Stimulated activated CD4-positive, alpha-beta T cell treated with anti-CD3 and anti-CD28 coated beads, Interleukin-1b, Interleukin-23, amount 100 ng/mL, for 24 hours (primary cell): ENCODE results near the gene DVL1.

ENCODE experiments used
- DNase-seq, 4 experiments: peaks; one replicate each; pipeline ENCODE4 v3.0.0-alpha.2; 2020; ENCODE audit warnings: low read depth in 4 of 4, low spot score in 1 of 4

Gene DVL1

GRCh38 chr1:1356796-1357401 lies 7.7 kb upstream of the DVL1 start:
- DNase-seq: no peak

- no peak for DNase-seq
Measured at GRCh38 chr1:1356166-1356795, 7.1 kb upstream of the DVL1 start.

GRCh38 chr1:1355416-1355815 lies 6.2 kb upstream of the DVL1 start:
- DNase-seq: no peak

- DNase-seq: no peak
Measured at GRCh38 chr1:1354271-1355247, 5.3 kb upstream of the DVL1 start.

GRCh38 chr1:1353389-1354151 lies 4.4 kb upstream of the DVL1 start:
- no peak for DNase-seq

- no peak for DNase-seq
Measured at GRCh38 chr1:1352786-1353388, 3.7 kb upstream of the DVL1 start.

- no peak for DNase-seq
Measured at GRCh38 chr1:1351511-1352427, 2.6 kb upstream of the DVL1 start.

GRCh38 chr1:1348420-1349255 lies 580 bp downstream of the DVL1 start:
- DNase-seq: no peak

GRCh38 chr1:1347663-1348419 lies 1.4 kb downstream of the DVL1 start:
- no peak for DNase-seq

- DNase-seq: no peak
Measured at GRCh38 chr1:1347026-1347595, 2.1 kb downstream of the DVL1 start.

GRCh38 chr1:1346501-1346890 lies 2.7 kb downstream of the DVL1 start:
- no peak for DNase-seq

- no peak for DNase-seq
Measured at GRCh38 chr1:1345860-1346500, 3.2 kb downstream of the DVL1 start.

- DNase-seq: no peak
Measured at GRCh38 chr1:1345384-1345783, 3.8 kb downstream of the DVL1 start.

- peak in 2 of 4 experiments; percentile 40 to 62 for DNase-seq
Measured at GRCh38 chr1:1344655-1345361, 4.4 kb downstream of the DVL1 start.

- no peak for DNase-seq
Measured at GRCh38 chr1:1343811-1344421, 5.3 kb downstream of the DVL1 start.

GRCh38 chr1:1342584-1343115 lies 6.6 kb downstream of the DVL1 start:
- no peak for DNase-seq
